ENCODE data around the gene RPS28. TPM values are rescaled to one million over a fixed set of nuclear protein-coding genes. Genes with fewer than 3 reads are reported as not detected.

Gene RPS28
- total RNA-seq, 1 donor from 2014 or later = 365 TPM

- DNase-seq (ENCODE audit: extremely low read depth, low read depth, low spot score) = no peak
These were observed 1.3 kb upstream of the RPS28 start for GRCh38 chr19:8319807-8320520.

- DNase-seq (ENCODE audit: extremely low read depth, low read depth, low spot score) = no peak
These were observed 681 bp upstream of the RPS28 start for GRCh38 chr19:8320564-8321066.

GRCh38 chr19:8321986-8322637 lies 816 bp downstream of the RPS28 start:
- no peak for DNase-seq (ENCODE audit: extremely low read depth, low read depth, low spot score)

GRCh38 chr19:8322638-8322997 lies 1.3 kb downstream of the RPS28 start:
- DNase-seq (ENCODE audit: extremely low read depth, low read depth, low spot score) = no peak

- DNase-seq (ENCODE audit: extremely low read depth, low read depth, low spot score) = no peak
These were observed 2.5 kb downstream of the RPS28 start for GRCh38 chr19:8323781-8324185.

- DNase-seq (ENCODE audit: extremely low read depth, low read depth, low spot score) = no peak
These were observed 3.1 kb downstream of the RPS28 start for GRCh38 chr19:8324186-8325050.

- no peak for DNase-seq (ENCODE audit: extremely low read depth, low read depth, low spot score)
These were observed 4.2 kb downstream of the RPS28 start for GRCh38 chr19:8325454-8325853.

- DNase-seq (ENCODE audit: extremely low read depth, low read depth, low spot score) = no peak
These were observed 8.7 kb downstream of the RPS28 start for GRCh38 chr19:8329996-8330395.

GRCh38 chr19:8331263-8331845 lies 10.1 kb downstream of the RPS28 start:
- no peak for DNase-seq (ENCODE audit: extremely low read depth, low read depth, low spot score)

- no peak for DNase-seq (ENCODE audit: extremely low read depth, low read depth, low spot score)
These were observed 11.9 kb downstream of the RPS28 start for GRCh38 chr19:8332976-8333766.

- no peak for DNase-seq (ENCODE audit: extremely low read depth, low read depth, low spot score)
These were observed 12.6 kb downstream of the RPS28 start for GRCh38 chr19:8333767-8334457.

GRCh38 chr19:8334458-8335342 lies 13.4 kb downstream of the RPS28 start:
- no peak for DNase-seq (ENCODE audit: extremely low read depth, low read depth, low spot score)

GRCh38 chr19:8335343-8336071 lies 14.2 kb downstream of the RPS28 start:
- no peak for DNase-seq (ENCODE audit: extremely low read depth, low read depth, low spot score)

GRCh38 chr19:8336072-8336569 lies 14.8 kb downstream of the RPS28 start:
- DNase-seq (ENCODE audit: extremely low read depth, low read depth, low spot score) = no peak

GRCh38 chr19:8336660-8337059 lies 15.4 kb downstream of the RPS28 start:
- no peak for DNase-seq (ENCODE audit: extremely low read depth, low read depth, low spot score)

GRCh38 chr19:8337728-8338127 lies 16.4 kb downstream of the RPS28 start:
- no peak for DNase-seq (ENCODE audit: extremely low read depth, low read depth, low spot score)

GRCh38 chr19:8338835-8339234 lies 17.5 kb downstream of the RPS28 start:
- DNase-seq (ENCODE audit: extremely low read depth, low read depth, low spot score) = no peak

All from glomerular endothelial cell (primary cell).